IPS-18c (cell line): ENCODE measurements around the gene PADI3.

Source experiments
- H3K4me3 ChIP-seq: 2 replicates; pipeline ENCODE4 v1.7.0; 2013; ENCODE audit warnings: low read depth, mild to moderate bottlenecking, low read length, moderate library complexity; ENCODE audit not compliant: insufficient read depth
- H3K9me3 ChIP-seq: one replicate; pipeline ENCODE4 v1.6.1; 2013; ENCODE audit warnings: mild to moderate bottlenecking, low read length, moderate library complexity; ENCODE audit not compliant: control insufficient read depth, insufficient read depth

Gene PADI3

DNA sequence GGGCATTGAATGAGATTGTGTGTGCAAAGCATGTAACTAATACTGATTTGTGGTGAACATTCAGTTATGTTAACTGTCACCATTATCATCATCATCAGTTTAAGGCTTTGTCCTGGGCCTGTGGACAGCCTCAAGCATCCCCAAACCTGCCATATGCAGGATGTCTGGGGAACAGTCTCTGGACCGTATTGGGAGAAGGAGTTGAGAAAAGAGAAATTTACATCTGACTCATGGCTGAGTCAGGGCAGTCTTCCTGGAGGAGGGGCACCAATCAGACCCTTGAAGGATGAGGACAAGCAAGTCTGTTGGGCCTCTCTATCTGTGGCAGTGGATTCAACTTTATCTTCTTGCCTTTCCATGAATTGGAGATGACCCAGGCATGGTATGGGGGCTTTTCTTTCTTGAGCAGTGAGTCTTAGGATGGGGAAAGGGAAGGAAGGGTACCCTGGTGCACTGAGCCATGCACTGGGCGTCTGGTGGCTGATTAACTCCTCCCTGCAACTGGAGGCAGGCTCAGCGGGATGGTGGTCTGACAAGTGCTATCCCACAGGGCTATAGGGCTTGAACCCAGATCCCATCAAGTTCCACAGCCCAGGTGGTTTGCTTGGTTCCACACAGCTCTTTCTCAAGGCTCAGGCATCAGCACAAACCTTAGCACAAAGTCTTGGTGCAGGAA, 2.9 kb downstream of the PADI3 start:
- Histone ChIP-seq H3K4me3 (no peak overlapping the region), H3K9me3 (no peaks in the 10 kb centered on the region)

DNA sequence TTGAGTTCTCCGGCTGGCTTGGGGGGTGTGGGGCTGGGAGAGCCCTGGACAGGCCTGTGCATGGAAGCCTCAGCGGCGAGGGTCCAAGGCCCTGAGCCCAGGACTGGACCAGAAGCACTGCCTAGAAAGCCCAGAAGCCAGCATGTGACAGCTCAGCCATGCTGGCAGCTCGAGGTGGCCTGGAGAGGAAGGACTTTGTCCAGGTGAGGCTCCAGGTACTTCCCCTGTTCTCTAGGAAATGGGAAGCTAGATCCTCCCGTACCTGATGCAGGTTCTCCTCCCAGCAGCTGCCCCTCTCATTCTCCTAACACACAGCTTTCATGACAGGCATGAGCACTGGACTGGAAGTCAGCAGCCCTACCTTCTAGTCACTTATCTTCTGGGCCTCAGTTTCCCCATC, 6.4 kb downstream of the PADI3 start:
- Histone ChIP-seq H3K4me3 (no peak overlapping the region), H3K9me3 (no peaks in the 10 kb centered on the region)

DNA sequence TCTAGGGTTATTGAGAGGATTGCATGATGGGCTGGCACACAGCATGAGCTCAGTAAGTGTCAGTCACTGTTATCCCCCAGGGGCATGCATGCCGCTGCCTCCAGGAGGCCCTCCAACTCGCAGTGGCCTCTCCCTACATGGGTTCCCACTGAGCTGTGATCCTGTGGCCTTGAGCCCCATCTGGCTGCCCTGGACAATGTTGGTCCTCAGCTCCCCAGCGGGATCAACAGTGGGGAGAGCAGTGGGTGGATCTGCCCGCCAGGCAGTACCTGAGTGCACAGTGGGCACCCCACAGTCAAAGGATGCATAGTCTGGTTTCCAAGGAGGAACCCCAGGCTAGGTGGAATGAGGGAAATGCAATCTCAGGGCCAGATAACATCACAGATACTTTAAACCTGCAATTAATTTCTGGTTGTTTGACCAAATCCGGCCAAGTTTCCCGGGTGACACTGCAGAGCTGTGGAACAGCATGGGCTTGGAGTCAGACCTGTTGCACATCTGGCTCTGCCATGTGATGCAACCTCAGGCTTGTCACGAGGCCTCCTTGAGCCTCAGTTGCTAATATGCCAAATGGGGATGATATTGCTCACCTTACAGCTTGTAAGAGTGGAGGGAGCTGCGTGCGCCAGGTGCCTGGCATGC, 9.3 kb downstream of the PADI3 start:
- Histone ChIP-seq H3K4me3 (no peak overlapping the region), H3K9me3 (no peaks in the 10 kb centered on the region)

DNA sequence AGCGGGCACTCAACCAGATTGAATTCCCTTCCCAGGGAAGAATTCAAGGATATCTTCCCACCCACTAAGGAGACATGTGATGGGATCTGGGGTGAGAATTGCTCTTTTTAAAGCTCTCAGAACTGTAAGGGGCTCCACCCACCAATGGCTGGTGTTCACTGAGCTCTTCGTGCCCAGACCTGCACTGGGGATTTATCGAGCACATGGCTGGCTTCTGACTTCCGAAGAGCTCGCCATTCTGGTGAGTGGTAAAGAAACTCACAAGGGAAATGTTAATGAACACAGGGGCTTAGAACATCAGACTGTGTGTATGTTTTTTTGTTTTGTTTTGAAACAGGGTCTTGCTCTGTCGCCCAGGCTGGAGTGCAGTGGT, 9.8 kb downstream of the PADI3 start:
- H3K4me3 ChIP-seq, result no peak overlapping the region
- H3K9me3 ChIP-seq, result no peaks in the 10 kb centered on the region

DNA sequence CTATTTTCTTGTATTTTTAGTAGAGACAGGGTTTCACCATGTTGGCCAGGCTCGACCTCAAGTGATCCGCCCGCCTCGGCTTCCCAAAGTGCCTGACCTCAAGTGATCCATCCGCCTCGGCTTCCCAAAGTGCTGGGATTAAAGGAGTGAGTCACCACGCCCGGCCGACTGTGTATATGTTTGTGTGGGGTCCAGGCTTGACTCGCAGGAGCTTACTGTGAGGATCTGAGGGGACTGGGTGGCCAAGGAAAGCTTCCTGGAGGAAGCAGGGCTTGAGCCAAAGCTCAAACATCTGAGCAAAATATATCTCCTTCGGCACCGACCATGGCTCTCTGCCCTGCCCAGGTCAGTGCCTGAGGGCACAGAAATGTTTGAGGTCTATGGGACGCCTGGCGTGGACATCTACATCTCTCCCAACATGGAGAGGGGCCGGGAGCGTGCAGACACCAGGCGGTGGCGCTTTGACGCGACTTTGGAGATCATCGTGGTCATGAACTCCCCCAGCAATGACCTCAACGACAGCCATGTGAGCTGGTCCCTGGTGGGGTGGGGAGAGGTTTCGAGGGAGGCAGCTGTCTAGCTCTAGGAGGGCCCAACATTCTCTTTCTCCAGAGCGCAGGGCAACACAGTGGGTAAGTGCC, 10.5 kb downstream of the PADI3 start:
- H3K9me3 ChIP-seq, result no peaks in the 10 kb centered on the region
- H3K4me3 ChIP-seq, result no peak overlapping the region

DNA sequence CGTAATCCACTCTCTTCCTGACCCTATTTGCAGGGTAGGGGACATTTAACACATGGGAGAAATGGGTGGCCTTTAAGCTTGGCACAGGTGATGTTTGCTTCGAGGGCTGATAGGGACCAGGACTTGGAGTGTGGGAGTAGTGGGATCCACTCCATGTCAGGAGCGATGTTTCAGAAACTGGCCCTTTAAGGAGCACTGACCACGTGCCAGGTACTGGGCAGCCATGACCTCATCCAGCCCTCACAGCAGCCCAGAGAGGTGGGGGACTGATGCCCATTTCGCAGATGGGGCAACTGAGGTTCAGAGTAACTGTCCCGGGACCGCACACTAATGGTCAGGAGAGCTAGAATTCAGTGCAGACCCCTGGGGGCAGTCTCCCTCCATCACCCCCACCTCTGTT, 11.4 kb downstream of the PADI3 start:
- no peaks in the 10 kb centered on the region for H3K9me3 ChIP-seq
- no peak overlapping the region for H3K4me3 ChIP-seq

DNA sequence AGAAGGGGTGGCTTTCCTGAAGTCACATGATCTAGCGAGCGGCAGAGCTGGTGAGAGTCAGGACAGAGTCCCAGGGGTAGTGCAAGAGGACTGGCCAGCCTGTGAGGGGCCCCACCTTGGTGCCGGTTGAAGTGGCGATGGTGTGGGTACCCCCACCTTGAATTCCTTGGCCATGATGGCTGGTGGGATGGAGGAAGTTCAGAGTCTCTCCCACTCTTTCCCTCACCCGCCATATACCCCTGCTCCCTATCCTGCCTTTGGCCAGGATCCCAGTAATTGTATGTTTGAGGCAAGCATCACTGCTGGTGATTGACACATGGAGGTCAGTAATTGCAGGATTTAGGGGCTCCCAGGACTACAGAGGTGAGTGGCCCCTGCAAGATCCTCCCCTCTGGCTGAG, 11.8 kb downstream of the PADI3 start:
- no peak overlapping the region for H3K4me3 ChIP-seq
- H3K9me3 ChIP-seq, result no peaks in the 10 kb centered on the region

DNA sequence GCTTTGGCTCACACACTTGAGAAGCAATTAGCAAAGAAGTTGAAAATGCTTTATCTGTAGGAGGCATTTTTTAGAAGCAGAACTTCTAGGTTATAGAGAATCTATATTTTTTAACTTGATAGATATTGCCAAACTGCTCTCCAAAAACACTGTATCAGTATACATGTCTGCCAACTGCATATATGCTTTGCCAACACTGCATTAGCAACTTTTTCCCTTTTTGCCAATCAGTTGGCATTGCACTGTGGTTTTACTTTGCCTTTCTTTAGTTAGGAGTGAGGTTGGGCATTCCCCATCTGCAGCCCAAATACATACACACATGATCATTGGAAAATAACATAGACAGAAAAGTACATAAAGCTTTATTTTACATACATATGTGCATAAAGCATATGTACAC, 15.0 kb downstream of the PADI3 start:
- no peaks in the 10 kb centered on the region for H3K9me3 ChIP-seq

DNA sequence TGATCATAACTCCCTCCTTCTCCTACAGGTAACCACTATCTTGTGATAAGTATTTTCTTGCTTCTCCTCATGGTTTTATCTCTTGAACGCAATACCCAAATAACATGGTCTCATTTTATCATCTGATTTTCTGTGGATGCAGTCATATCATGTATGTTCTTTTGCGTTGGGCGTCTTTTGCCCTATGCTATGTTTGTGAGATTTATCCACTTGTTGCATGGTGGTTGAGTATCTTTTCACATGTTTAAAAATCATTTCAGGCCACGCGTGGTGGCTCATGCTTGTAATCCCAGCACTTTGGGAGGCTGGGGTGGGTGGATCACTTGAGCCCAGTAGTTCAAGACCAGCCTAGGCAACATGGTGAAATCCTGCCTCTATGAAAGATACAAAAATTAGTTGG, 15.6 kb downstream of the PADI3 start:
- H3K9me3 ChIP-seq, result no peaks in the 10 kb centered on the region

More for the DNA sequence above, 15.0 kb downstream of the PADI3 start:
- H3K4me3 ChIP-seq, result no peak overlapping the region

GRCh38 chr1:17265162-17265561, 16.3 kb downstream of the PADI3 start:
- no peak overlapping the region for H3K4me3 ChIP-seq

More for the DNA sequence above, 15.6 kb downstream of the PADI3 start:
- H3K4me3 ChIP-seq, result no peak overlapping the region

GRCh38 chr1:17265950-17266349, 17.1 kb downstream of the PADI3 start:
- Histone ChIP-seq H3K4me3 (no peak overlapping the region), H3K9me3 (no peaks in the 10 kb centered on the region)

More at GRCh38 chr1:17265162-17265561, 16.3 kb downstream of the PADI3 start:
- H3K9me3 ChIP-seq, result no peaks in the 10 kb centered on the region

DNA sequence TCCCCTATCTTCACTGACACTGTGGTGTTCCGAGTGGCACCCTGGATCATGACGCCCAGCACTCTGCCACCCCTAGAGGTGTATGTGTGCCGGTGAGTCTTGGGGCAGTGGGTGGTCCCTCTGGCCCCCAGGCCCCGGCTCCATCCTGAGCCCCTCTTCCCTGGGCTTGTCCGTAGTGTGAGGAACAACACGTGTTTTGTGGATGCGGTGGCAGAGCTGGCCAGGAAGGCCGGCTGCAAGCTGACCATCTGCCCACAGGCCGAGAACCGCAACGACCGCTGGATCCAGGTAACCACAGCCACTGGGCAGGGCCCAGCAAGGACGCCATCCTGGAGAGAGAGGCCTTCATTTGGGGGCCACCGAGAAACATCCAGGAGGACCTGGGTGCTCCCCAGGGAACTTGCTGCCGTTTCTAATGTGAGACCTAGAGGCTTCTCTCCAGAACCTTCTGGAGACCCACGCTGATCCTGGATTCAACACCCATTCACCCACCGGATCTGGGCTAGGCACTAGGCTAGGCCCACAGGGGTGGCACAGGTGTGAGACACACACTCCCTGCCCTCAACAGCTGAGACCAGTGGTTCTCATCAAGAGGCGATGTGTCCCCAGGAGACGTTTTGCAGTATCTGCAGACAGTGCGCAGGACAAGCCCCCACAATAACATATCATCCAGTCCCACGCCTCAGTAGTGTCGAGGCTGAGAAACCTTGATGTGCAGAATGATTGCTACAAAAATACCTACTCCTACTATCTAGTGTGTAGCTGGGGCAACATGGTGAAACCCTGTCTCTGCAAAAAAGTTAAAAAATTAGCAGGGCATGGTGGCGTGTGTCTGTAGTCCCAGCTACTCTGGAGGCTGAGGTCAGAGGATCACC, 22.2 kb downstream of the PADI3 start:
- H3K4me3 ChIP-seq, result no peak overlapping the region

GRCh38 chr1:17272066-17272465, 23.2 kb downstream of the PADI3 start:
- no peak overlapping the region for H3K4me3 ChIP-seq
- H3K9me3 ChIP-seq, result no peaks in the 10 kb centered on the region

More for the DNA sequence above, 22.2 kb downstream of the PADI3 start:
- no peaks in the 10 kb centered on the region for H3K9me3 ChIP-seq

DNA sequence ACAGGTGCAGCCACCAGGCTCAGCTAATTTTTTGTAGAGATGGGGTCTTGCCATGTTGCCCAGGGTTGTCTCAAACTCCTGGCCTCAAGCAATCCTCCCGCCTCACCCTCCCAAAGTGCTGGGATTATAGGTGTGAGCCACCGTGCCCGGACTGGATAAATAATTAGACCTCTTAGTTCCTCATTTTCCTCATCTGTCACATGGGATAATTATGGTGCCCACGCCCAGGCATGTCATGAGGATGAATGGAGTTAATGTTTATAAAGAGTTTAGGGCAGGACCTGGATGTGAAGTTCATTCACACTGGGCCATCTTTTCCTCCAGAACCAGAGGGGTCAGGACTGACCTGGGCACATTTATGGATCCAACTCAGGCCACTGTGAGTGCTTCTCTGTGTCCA, 23.7 kb downstream of the PADI3 start:
- Histone ChIP-seq H3K4me3 (no peak overlapping the region), H3K9me3 (no peaks in the 10 kb centered on the region)

GRCh38 chr1:17273096-17273495, 24.2 kb downstream of the PADI3 start:
- no peak overlapping the region for H3K4me3 ChIP-seq

DNA sequence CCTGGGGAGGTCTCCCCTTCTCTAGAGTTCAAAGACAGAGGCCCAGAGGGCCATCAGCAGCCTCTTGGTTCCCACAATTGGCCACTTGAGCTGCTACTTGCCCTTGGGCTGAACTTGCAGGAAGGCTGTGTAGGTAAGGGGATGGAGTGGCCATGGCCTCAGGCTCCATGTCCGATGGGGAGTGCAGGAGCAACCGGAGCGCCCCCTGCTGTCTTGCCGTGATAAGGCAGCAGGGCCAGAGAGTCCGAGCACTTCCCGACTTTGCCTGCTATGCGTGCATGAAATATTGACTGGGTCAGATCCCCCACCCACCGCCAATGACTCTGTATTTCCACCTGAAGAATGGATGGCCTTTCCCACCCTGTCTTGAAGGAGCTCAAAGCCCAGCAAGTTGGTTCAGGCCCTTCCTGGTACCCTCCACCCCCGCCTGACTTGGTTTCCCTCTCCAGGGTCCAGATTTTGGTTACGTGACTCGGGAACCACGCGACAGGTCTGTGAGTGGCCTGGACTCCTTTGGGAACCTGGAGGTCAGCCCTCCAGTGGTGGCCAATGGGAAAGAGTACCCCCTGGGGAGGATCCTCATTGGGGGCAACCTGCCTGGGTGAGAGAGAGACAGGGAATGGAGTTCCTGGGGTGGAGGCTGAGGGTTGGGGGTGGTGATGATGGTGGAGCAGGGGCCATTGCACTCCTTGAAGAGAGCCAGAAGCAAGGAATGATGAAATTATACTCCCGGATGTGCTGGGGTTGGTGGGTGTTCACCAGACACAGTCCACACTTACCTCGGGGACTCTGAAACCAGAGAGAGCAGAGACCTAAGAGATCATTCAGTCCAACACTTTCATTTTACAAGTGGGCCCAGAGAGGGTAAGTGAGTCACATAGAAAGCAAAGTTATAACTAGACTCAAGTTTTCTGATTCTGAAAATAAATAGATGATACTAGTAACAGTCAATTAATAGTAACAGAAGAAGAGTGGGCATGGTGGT, 25.6 kb downstream of the PADI3 start:
- H3K4me3 ChIP-seq, result no peak overlapping the region

More at GRCh38 chr1:17273096-17273495, 24.2 kb downstream of the PADI3 start:
- H3K9me3 ChIP-seq, result no peaks in the 10 kb centered on the region

More for the DNA sequence above, 25.6 kb downstream of the PADI3 start:
- no peaks in the 10 kb centered on the region for H3K9me3 ChIP-seq
